ENCODE results near the gene GLIS1. TPM values are rescaled to one million over a fixed set of nuclear protein-coding genes. Genes with fewer than 3 reads are reported as not detected.

The GLIS1 gene
- total RNA-seq, 1 donor from 2014 or later, result not detected

DNA sequence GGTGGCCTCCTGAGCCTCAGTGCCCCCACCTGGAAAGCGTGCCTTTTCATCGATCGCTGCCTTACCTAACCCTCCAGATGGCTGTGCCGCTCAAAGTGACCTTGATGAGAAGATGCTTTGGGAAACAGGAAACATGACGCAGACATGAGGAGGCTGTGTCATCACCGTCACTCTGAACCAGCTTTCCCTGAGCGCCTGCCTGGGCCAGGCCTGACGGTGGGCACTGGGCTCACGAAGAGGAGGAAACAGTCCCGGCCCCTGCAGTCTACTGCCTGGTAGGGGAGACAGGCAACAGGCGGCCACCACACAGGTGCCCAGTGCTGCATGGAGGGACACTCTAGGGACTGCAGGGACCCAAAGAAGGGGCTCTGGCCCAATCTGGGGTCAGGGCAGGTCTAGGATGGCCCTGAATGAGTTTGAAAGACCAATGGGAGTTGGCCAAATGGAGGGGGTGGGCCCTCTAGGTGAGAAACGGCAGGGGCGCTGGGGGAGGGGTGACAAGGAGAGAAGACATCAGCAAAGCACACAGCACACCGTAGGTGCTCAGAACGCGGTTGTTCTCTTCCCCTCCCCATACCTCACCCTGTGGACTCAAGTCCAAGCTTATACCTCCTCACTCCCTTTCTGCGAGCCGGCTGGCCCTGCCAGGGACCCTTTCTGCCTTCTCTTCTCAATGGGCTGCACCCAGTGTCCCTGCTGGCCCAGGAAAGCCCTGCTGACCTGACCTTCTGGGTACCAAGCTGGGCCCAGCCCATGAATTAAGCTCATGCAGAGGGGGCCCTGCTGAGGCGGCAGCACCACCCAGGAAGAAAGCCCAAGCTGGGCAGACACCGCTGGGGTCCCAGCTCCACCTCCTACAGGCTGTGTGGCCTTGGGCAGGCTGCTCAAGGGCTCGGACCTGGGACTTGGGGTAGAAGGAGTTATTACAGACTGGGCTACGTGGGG lies 44.9 kb downstream of the GLIS1 start:
- TF ChIP-seq, protein P1, sequence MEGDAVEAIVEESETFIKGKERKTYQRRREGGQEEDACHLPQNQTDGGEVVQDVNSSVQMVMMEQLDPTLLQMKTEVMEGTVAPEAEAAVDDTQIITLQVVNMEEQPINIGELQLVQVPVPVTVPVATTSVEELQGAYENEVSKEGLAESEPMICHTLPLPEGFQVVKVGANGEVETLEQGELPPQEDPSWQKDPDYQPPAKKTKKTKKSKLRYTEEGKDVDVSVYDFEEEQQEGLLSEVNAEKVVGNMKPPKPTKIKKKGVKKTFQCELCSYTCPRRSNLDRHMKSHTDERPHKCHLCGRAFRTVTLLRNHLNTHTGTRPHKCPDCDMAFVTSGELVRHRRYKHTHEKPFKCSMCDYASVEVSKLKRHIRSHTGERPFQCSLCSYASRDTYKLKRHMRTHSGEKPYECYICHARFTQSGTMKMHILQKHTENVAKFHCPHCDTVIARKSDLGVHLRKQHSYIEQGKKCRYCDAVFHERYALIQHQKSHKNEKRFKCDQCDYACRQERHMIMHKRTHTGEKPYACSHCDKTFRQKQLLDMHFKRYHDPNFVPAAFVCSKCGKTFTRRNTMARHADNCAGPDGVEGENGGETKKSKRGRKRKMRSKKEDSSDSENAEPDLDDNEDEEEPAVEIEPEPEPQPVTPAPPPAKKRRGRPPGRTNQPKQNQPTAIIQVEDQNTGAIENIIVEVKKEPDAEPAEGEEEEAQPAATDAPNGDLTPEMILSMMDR (IDR thresholded peaks at IDR 0.05), result no peak
- no peak for DNase-seq (ENCODE audit: low spot score in 2 of 2)

DNA sequence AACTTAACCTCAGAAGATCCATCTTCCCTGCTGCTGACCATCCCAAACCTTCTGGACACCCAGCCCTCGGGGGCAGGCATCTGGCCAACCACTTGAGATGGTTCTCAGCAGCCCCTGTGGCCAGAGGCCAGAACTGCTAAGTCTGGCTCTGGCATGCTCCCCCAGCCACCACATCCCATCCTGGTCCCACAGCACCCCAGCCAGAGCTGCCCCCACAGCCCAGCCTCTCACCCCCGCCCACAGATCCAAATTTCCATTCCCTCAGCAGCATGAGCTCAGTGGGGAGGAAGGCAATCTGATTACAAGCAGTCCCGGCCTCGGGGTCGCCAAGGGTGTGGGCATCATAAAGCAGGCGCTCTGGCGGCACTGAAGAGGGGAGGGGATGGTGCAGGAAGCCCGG lies 45.6 kb downstream of the GLIS1 start:
- H3K9me3 ChIP-seq, result no peaks in the 10 kb centered on the region
- H3K4me1 ChIP-seq, result no peaks in the 10 kb centered on the region
- H3K27me3 ChIP-seq, result no peaks in the 10 kb centered on the region
- no peak for DNase-seq (ENCODE audit: low spot score in 2 of 2)
- H3K4me3 ChIP-seq, result no peak overlapping the region
- H3K27ac ChIP-seq, result no peak overlapping the region
- TF ChIP-seq, protein P1 (IDR thresholded peaks at IDR 0.05), result no peak
- intact Hi-C loops (cut with DNase I), result no loop called here
- no peaks in the 10 kb centered on the region for H3K36me3 ChIP-seq

More for the DNA sequence above, 44.9 kb downstream of the GLIS1 start:
- H3K27ac ChIP-seq, result no peak overlapping the region
- no peaks in the 10 kb centered on the region for H3K27me3 ChIP-seq
- intact Hi-C loops (cut with DNase I), result no loop called here
- no peak overlapping the region for H3K4me3 ChIP-seq
- H3K9me3 ChIP-seq, result no peaks in the 10 kb centered on the region
- H3K36me3 ChIP-seq, result no peaks in the 10 kb centered on the region
- no peaks in the 10 kb centered on the region for H3K4me1 ChIP-seq

DNA sequence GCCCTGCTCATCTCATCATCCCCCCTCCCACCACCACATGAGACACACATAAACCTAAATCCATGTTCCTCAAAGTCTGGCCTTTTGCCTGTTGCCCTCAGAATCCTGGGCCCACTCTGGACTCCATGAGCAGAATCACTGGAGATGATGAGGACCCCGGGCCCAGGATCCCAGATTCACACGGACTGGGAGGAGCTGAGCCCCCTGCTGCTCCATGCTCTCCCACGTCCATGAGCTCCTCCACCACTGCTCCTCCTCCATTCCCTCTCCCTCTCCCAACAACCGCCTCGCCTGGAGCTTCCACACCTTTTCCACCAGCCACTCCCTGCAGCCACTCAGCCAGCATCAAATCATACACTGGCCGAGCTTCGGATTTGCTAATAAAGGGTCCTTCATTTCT lies 47.6 kb downstream of the GLIS1 start:
- Histone ChIP-seq H3K4me3 (no peak overlapping the region), H3K9me3 (no peaks in the 10 kb centered on the region), H3K27ac (no peak overlapping the region), H3K4me1 (no peaks in the 10 kb centered on the region), H3K27me3 (no peaks in the 10 kb centered on the region), H3K36me3 (no peaks in the 10 kb centered on the region)
- no peak for DNase-seq (ENCODE audit: low spot score in 2 of 2)
- TF ChIP-seq, protein P1 (IDR thresholded peaks at IDR 0.05), result no peak
- intact Hi-C loops (cut with DNase I), result no loop called here

DNA sequence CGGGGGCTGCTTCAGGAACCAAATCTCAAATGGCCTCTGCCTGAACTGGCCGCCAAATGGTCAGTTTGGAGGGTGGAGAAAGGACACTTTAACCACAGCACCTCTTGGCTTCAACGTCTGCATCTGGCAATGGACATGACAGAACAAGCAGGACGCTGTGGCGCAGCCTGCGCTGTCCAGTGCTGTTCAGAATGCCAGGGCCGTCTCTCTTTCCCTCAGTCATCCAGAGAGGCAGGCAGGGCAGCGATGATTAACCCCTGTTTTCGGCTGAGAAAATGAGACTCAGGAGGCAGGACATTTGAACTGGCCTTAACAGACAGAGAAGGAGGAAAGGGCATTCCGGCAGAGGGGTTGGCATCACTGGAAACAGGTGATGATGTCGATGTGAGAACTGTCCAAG lies 48.6 kb downstream of the GLIS1 start:
- intact Hi-C loops (cut with DNase I), result no loop called here
- TF ChIP-seq, protein P1 (IDR thresholded peaks at IDR 0.05), result no peak
- Histone ChIP-seq H3K27ac (no peak overlapping the region), H3K9me3 (no peaks in the 10 kb centered on the region), H3K4me3 (no peak overlapping the region), H3K4me1 (no peaks in the 10 kb centered on the region), H3K36me3 (no peaks in the 10 kb centered on the region), H3K27me3 (no peaks in the 10 kb centered on the region)
- DNase-seq (ENCODE audit: low spot score in 2 of 2), result no peak

DNA sequence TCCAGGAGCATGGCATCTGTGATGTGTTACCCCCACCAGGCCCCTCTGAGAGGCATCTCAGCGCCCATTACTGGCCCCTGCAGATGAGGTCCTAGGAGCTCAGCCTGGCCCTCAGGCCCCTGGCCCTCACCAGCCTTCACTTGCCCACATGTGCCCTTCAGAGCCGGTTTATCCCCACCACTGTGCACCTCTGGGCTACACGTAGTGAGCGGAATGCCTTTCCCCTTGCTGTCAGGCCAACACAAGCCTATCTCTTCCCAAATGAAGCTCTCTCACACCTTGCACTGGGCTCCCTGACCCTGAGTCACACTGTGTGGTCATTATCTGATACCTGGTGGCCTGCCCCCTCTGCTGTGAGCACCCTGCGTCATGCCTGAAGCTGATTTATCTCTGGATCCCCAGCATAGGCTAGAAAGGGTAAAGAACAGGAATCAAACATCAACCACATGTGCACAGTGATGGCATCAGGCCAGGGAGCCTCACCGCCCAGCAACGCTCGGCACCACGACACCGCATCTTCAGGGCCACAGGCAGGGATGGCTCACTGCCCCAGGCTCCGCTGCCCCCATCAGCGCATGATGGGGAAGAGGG lies 49.1 kb downstream of the GLIS1 start:
- DNase-seq (ENCODE audit: low spot score in 2 of 2), result no peak
- intact Hi-C loops (cut with DNase I), result no loop called here
- TF ChIP-seq, protein P1 (IDR thresholded peaks at IDR 0.05), result no peak
- H3K27ac ChIP-seq, result no peak overlapping the region
- no peak overlapping the region for H3K4me3 ChIP-seq
- H3K9me3 ChIP-seq, result no peaks in the 10 kb centered on the region
- no peaks in the 10 kb centered on the region for H3K27me3 ChIP-seq
- H3K4me1 ChIP-seq, result no peaks in the 10 kb centered on the region
- H3K36me3 ChIP-seq, result no peaks in the 10 kb centered on the region
